Activated T-helper 2 cell treated with anti-CD3 and anti-CD28 coated beads, Interferon-gamma antibody, Interleukin-2, Interleukin-4, amounts not matched to agents 10 μg/mL and 5 μg/mL and 100 μg/mL, durations not matched to agents 14 hours and 24 hours and 36 hours (primary cell): ENCODE results near the gene YWHAE. TPM values are rescaled to one million over a fixed set of nuclear protein-coding genes. Genes with fewer than 3 reads are reported as not detected.
"Not testable (repeated sequence)": the region's sequence is repeated elsewhere in the genome, so short reads cannot be mapped to it uniquely, and the experiment has no call there.

Experiments used
- DNase-seq: peaks from one replicate; pipeline ENCODE4 v3.0.0; 2021; ENCODE audit warnings: low spot score
- H3K27ac Mint-ChIP-seq: one replicate; pipeline ENCODE4 v1.8.0; 2021; ENCODE audit warnings: mixed read lengths
- H3K27me3 Mint-ChIP-seq: one replicate; pipeline ENCODE4 v1.8.0; 2021; ENCODE audit warnings: low read depth, mixed read lengths
- H3K36me3 Mint-ChIP-seq: one replicate; pipeline ENCODE4 v1.8.0; 2021; ENCODE audit warnings: low read depth, mixed read lengths
- H3K4me1 Mint-ChIP-seq: one replicate; pipeline ENCODE4 v1.8.0; 2021; ENCODE audit warnings: low read depth, mixed read lengths
- H3K4me3 Mint-ChIP-seq: one replicate; pipeline ENCODE4 v1.8.0; 2021; ENCODE audit warnings: low read depth, mild to moderate bottlenecking, moderate library complexity, mixed read lengths
- H3K9me3 Mint-ChIP-seq: one replicate; pipeline ENCODE4 v1.8.0; 2021; ENCODE audit warnings: mixed read lengths
- intact Hi-C: fragments of 100-400 bp; cut with micrococcal nuclease; formaldehyde crosslinking; loops from one replicate; pipeline ENCODE4 v1.15.1; 2023
- total RNA-seq: library from RNA; stranded (reverse); gene quantifications from 2 replicates; pipeline ENCODE4 v1.2.3, GENCODE V29; 2022

The YWHAE gene
- total RNA-seq = 499 and 501 TPM in 2 replicates

DNA sequence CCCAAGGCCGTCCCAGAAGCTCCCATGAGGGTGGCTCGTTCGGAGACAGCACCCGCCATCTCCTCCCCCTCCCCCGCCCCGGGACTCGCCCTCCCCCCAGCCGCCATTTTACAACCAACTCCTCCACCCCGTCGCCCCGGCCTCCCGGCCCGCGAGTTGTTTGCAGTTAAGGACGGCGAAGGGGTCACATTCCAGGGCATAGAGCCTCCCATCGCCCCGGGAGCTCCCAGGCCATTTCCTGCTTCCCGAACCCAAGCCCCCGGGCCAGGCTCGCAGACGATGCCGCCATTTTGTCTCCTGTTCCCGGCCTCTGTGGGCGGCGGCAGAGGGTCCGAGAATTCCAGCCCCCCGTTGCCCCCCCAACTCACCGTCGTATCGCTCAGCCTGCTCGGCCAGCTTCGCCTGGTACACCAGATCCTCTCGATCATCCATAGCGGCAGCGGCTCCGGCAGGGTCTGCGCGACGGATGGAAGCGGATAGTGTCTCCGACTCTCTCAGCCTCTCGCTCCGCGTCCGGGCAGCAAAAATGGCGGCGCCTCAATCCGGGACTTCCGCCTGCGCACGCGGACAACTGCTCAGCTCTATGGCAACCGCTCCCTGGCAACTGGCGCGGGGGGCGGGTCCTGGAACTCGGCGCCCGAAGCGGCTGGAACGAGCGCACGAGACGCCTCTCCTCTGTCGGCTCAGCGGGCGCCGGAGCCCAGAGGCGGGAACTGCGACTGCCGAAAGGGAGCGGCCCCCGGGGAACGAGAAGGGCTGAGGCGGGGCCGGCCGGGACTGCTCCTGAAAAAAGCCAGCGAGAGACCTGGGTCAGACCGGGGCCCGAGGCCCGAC is at the start of gene YWHAE:
Gene YWHAE, minus strand, starts transcription at position 544 of the 834 bp plus-strand sequence. Its CDS starts 112 bp downstream, at position 432.
- DNase-seq = peak; percentile 95
- Mint-ChIP-seq H3K4me3 (peak within 1 kb of the TSS; percentile 98), H3K27ac (peak within 1 kb of the TSS; percentile 100), H3K9me3 (no peaks in the 10 kb centered on the region), H3K27me3 (peaks cover 2% of the 10 kb centered on the region), H3K36me3 (peaks cover 45% of the 10 kb centered on the region), H3K4me1 (peaks cover 19% of the 10 kb centered on the region)
- intact Hi-C loops = loop anchor here (1.0 to 5.0 kb wide), 3 partner anchors 38 to 91 kb away; partner anchors contain the start of gene CRK

DNA sequence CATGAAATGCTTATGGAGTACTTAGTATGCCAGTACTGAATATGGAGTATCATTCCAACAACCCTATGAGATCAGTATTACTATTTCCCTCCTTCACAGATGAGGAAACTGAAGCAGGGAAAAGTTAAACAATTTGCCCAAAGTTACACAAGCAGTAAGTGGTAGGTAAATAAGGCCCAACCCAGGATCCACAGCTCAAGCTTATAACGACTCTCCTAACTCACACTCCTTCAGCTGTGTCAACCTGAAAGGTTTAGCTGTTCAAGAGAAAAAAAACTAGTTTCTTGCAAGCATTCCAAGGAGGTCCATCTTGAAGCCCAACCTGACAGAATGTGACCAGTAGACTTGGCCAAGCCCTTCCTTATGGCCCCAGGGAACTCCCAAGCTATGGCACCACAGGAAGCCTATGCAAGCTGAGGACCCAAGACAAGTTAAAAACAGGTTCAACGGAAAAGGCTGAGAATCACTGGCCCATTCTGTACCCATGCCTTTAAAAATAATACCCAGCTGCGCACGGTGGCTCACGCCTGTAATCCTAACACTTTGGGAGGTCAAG is 49.5 kb upstream of the YWHAE start:
- no peaks in the 10 kb centered on the region for H3K27me3 Mint-ChIP-seq
- peaks cover 44% of the 10 kb centered on the region for H3K36me3 Mint-ChIP-seq
- intact Hi-C loops = no loop called here
- H3K4me3 Mint-ChIP-seq = no peak overlapping the region
- no peak overlapping the region for H3K27ac Mint-ChIP-seq
- no peaks in the 10 kb centered on the region for H3K9me3 Mint-ChIP-seq
- H3K4me1 Mint-ChIP-seq = peaks cover 31% of the 10 kb centered on the region
- no peak for DNase-seq

DNA sequence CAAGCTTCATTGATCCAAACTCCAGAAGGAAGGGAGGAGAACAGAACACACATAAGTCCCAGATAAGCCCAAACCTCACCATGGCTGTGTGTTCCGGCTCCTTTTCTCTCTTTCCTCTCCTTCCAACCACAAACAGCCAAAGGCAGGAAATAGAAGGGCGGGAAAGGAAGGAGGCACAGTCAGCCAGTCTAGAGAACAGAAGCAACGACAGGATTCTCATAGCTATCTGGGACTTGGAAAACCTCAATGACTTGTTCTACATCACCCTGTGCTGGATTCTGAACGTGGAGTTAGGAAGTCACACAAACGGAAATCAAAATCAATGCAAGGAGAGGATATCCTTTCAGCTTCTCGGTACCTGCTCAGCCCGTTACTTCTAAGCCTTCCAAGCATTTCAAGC is 47.0 kb upstream of the YWHAE start:
- H3K36me3 Mint-ChIP-seq = peaks cover 27% of the 10 kb centered on the region
- no peaks in the 10 kb centered on the region for H3K9me3 Mint-ChIP-seq
- H3K4me1 Mint-ChIP-seq = peaks cover 23% of the 10 kb centered on the region
- intact Hi-C loops = no loop called here
- H3K4me3 Mint-ChIP-seq = no peak overlapping the region
- DNase-seq = no peak
- H3K27me3 Mint-ChIP-seq = no peaks in the 10 kb centered on the region
- H3K27ac Mint-ChIP-seq = no peak overlapping the region

DNA sequence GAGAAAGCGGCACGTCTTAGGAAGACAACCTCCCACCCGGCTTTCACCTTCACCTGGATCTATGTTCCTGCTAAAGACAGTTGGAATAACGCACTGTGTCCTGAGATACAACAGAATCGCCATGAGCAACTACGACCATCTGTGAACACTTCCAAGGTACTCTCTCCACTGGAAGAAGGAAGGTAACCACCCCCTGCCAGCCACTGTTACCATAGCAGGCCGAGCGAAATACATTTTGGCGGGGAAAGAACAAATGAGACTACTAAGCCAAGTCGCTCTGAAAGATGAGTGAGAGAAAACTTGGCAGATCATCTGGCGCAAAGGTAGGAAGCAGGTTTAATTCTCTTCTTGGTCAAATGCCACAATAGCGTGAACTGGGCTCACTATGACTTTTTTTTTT is 46.2 kb upstream of the YWHAE start:
- H3K9me3 Mint-ChIP-seq = no peaks in the 10 kb centered on the region
- H3K36me3 Mint-ChIP-seq = peaks cover 21% of the 10 kb centered on the region
- peaks cover 23% of the 10 kb centered on the region for H3K4me1 Mint-ChIP-seq
- H3K4me3 Mint-ChIP-seq = no peak overlapping the region
- no peak for DNase-seq
- no peak overlapping the region for H3K27ac Mint-ChIP-seq
- intact Hi-C loops = no loop called here
- no peaks in the 10 kb centered on the region for H3K27me3 Mint-ChIP-seq

DNA sequence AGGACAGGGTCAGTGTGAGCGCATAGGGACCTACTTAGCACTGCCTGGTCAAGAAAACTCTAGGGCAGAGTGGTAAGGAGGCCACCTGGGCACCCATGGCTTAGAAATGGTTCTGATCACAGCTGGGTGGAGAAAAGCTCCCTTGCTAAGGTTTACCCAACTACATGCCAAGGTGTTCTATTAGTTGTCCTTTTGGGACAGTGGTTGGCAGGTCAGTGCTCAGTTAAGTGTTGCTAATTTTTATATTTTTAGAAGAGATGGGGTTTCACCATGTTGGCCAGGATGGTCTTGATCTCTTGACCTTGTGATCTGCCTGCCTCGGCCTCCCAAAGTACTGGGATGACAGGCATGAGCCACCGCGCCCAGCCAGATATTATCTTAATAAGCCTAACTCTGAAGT is 45.7 kb upstream of the YWHAE start:
- H3K27ac Mint-ChIP-seq, DNase-seq, H3K9me3 Mint-ChIP-seq, intact Hi-C loops, H3K4me3 Mint-ChIP-seq, H3K27me3 Mint-ChIP-seq: not testable (repeated sequence)
- Mint-ChIP-seq H3K36me3 (peaks cover 21% of the 10 kb centered on the region), H3K4me1 (peaks cover 23% of the 10 kb centered on the region)

DNA sequence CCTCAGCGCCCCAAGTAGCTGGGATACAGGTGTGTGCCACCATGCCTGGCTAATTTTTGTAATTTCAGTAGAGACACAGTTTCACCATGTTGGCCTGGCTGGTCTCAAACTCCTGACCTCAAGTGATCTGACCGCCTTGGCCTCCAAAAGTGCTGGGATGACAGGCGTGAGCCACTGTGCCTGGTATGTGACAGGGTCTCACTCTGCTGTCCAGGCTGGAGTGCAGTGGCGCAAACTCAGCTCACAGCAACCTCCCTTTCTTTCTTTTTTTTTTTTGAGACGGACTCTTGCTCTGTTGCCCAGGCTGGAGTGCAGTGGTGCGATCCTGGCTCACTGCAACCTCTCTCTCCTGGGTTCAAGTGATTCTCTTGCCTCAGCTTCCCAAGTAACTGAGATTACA is 42.7 kb upstream of the YWHAE start:
- H3K9me3 Mint-ChIP-seq, H3K27ac Mint-ChIP-seq, DNase-seq, H3K4me3 Mint-ChIP-seq, intact Hi-C loops, H3K27me3 Mint-ChIP-seq: not testable (repeated sequence)
- peaks cover 13% of the 10 kb centered on the region for H3K36me3 Mint-ChIP-seq
- H3K4me1 Mint-ChIP-seq = peaks cover 11% of the 10 kb centered on the region

DNA sequence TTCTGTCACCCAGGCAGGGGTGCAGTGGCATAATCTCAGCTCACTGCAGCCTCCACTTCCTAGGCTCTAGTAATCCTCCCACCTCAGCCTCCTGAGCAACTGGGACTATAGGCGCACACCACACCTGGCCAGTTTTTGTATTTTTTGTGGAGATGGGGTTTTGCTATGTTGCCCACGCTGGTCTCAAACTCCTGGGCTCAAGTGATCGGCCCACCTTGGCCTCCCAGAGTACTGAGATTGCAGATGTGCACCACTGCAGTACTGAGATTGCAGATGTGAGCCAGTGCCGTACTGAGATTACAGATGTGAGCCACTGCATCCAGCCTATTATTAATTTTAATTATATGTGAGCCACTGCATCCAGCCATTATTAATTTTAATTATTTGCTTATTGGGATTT is 42.2 kb upstream of the YWHAE start:
- Mint-ChIP-seq H3K27ac (no peak overlapping the region), H3K4me1 (peaks cover 8% of the 10 kb centered on the region), H3K27me3 (no peaks in the 10 kb centered on the region), H3K9me3 (no peaks in the 10 kb centered on the region), H3K4me3 (no peak overlapping the region), H3K36me3 (peaks cover 14% of the 10 kb centered on the region)
- intact Hi-C loops = no loop called here
- no peak for DNase-seq

DNA sequence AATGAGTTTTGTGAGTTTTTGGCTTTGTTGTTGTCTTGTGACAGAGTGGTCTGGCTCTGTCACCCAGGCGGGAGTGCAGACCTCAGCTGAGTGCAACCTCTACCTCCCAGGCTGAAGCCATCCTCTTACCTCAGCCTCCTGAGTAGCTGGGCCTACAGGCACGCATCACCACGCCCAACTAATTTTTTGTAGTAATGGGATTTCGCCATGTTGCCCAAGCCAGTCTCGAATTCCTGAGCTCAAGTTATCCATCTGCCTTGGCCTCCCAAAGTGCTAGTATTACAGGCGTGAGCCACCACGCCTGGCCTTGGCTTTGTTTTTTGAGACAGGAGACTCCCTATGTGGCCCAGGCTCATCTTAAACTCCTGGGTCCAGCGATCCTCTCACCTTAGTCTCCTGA is 40.9 kb upstream of the YWHAE start:
- intact Hi-C loops = no loop called here

DNA sequence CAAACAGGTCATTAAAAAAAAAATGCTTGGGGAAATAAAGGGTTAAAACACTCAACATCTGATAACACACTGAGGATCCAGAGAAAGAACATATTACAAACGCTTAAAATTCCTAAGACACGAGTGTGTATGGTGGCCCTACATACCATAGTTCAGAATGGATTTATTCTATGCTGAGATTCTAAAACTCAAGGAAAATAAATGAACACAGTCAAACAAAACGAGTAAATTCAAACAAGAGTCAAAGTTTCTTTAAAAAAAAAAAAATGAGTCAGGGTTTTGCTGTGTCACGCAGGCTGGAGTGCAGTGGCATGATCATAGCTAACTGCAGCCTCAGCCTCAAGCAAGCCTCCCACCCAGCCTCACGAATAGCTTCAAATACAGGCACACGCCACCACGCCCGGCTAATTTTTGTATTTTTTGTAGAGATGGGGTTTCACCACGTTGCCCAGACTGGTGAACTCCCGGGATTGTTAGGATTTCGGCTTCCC is 38.6 kb upstream of the YWHAE start:
- Mint-ChIP-seq H3K36me3 (peaks cover 38% of the 10 kb centered on the region), H3K9me3 (no peaks in the 10 kb centered on the region), H3K27me3 (no peaks in the 10 kb centered on the region), H3K4me3 (no peak overlapping the region), H3K4me1 (peaks cover 1% of the 10 kb centered on the region), H3K27ac (no peak overlapping the region)
- intact Hi-C loops = no loop called here
- no peak for DNase-seq

More for the DNA sequence above, 40.9 kb upstream of the YWHAE start:
- peaks cover 1% of the 10 kb centered on the region for H3K4me1 Mint-ChIP-seq
- H3K27ac Mint-ChIP-seq = no peak overlapping the region
- no peaks in the 10 kb centered on the region for H3K9me3 Mint-ChIP-seq
- H3K36me3 Mint-ChIP-seq = peaks cover 19% of the 10 kb centered on the region
- H3K27me3 Mint-ChIP-seq = no peaks in the 10 kb centered on the region
- no peak overlapping the region for H3K4me3 Mint-ChIP-seq
- no peak for DNase-seq

DNA sequence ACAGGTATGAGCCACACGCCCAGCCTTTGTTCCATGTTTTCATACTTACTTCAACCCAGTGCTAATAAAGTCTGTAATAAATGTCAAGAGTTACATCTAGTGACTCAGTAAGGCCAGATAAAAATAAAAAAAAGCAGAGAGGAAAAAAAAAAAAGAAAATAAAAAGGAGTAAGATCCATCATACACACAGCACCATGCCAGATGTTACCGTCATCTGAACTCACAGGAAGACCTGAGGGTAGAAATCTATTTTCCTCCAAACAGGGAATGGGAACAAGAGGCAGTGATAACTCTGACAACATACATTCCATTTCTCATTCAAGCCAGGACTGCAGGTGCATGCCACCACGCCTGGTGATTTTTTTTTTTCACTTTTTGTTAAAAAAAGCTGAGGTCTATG is 35.3 kb upstream of the YWHAE start:
- Mint-ChIP-seq H3K36me3 (peaks cover 56% of the 10 kb centered on the region), H3K4me1 (peaks cover 7% of the 10 kb centered on the region), H3K4me3 (no peak overlapping the region), H3K27ac (no peak overlapping the region), H3K9me3 (no peaks in the 10 kb centered on the region), H3K27me3 (no peaks in the 10 kb centered on the region)
- no peak for DNase-seq
- intact Hi-C loops = no loop called here

DNA sequence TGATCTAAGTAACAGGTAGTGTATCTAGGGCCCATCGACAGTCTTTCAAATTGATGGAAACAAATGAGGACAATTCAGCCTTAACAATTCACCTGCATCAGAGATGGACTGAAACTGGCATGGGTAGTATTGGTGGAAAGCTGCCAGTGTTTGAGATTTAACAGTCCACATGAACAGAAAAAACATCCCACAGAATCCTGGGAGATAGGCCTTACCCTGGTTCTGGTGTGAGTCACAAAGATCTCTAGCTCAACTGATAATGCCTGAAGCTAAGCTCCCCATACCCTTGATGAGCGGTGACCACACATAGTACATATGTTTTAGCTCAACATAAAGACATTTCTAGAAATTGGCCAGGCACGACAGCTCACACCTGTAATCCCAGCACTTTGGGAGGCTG is 34.1 kb upstream of the YWHAE start:
- Mint-ChIP-seq H3K36me3 (peaks cover 62% of the 10 kb centered on the region), H3K4me3 (no peak overlapping the region), H3K9me3 (no peaks in the 10 kb centered on the region), H3K27ac (no peak overlapping the region), H3K4me1 (peaks cover 6% of the 10 kb centered on the region), H3K27me3 (no peaks in the 10 kb centered on the region)
- intact Hi-C loops = no loop called here
- no peak for DNase-seq

DNA sequence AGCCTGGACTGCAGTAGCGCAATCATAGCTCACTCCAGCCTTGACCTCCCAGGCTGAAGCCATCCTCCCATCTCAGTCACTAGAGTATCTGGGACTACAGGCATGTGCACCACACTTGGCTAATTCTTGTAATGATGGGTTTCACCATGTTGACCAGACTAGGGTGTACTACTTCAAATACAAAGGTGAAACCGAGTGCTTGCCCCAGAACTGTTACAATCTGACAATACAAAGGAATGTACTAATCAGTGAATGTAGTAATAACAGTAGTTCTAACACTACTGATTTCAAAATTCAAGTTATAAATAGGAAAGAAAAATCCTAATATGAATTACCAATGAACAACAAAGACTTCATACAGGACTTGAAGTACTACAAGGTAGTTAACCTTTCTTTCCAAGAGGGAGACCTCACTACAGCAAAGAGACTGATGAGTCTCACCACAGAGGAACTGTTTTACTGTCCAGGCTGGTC is 31.6 kb upstream of the YWHAE start:
- H3K4me3 Mint-ChIP-seq = no peak overlapping the region
- H3K27me3 Mint-ChIP-seq = no peaks in the 10 kb centered on the region
- peaks cover 62% of the 10 kb centered on the region for H3K36me3 Mint-ChIP-seq
- DNase-seq = no peak
- H3K9me3 Mint-ChIP-seq = no peaks in the 10 kb centered on the region
- intact Hi-C loops = no loop called here
- H3K27ac Mint-ChIP-seq = no peak overlapping the region
- H3K4me1 Mint-ChIP-seq = peaks cover 6% of the 10 kb centered on the region

DNA sequence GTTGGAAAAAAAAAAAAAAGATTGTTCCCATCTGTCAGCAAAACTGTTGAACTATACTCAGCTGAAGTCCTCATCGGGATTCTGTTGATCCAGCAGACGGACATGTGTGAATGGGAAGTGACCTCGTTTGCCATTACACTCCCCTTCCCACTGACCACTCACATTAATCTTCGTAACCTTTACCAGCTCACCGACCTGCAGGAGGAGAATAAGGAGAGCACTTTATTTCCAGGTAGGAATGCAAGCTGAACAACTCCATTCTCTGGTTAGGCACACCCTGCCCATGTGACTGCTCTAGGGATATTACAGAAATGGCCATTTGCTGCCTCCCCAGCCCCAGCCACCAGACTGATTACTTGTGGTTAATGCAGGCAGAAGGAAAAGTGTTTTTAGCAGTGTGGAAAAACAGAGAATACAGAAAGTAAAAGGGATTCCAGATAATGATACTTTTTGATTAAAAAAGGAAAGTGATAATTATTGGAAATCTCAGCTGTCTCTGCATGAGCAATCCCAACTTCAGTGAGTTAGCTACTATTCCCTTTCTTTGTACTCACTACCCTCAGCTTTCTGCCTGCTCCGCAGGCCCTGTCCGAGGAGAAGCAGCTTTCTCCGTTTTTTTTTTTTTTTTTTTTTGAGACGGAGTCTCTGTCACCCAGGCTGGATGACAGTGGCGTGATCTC is 23.6 kb upstream of the YWHAE start:
- Mint-ChIP-seq H3K27ac (peak overlapping the region; percentile 3), H3K4me3 (no peak overlapping the region), H3K4me1 (peaks cover 11% of the 10 kb centered on the region), H3K36me3 (peaks cover 52% of the 10 kb centered on the region), H3K27me3 (no peaks in the 10 kb centered on the region), H3K9me3 (no peaks in the 10 kb centered on the region)
- intact Hi-C loops = no loop called here
- DNase-seq = no peak
